ENCODE data around the gene SLF1.

SLF1 gene

DNA sequence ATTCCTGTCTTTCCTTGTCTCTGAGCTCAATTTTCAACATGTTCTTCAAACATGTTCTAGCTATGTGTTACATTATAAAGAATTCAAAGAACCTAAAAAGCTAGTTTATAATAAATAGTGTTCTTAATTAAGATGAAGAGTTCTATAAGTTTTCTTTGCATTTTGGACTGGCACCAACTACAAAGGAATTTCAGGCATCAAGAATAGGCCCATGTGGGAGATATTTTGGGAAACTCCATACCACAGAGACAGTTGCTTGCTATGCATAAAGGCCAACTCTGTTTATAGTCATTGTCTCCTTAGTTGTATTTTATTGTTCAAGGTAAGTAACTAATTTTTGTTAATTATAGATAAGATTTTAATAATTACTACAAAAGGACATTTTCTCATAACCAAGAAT is 4.5 kb downstream of the SLF1 start:
- Mint-ChIP-seq H3K4me3 (no peak overlapping the region), H3K4me1 (peaks cover 22% of the 10 kb centered on the region), H3K36me3 (ENCODE audit: low read depth) (no peaks in the 10 kb centered on the region), H3K27ac (no peak overlapping the region), H3K27me3 (ENCODE audit: low read depth, poor library complexity) (no peaks in the 10 kb centered on the region), H3K9me3 (no peaks in the 10 kb centered on the region)
- TF ChIP-seq, protein P1, sequence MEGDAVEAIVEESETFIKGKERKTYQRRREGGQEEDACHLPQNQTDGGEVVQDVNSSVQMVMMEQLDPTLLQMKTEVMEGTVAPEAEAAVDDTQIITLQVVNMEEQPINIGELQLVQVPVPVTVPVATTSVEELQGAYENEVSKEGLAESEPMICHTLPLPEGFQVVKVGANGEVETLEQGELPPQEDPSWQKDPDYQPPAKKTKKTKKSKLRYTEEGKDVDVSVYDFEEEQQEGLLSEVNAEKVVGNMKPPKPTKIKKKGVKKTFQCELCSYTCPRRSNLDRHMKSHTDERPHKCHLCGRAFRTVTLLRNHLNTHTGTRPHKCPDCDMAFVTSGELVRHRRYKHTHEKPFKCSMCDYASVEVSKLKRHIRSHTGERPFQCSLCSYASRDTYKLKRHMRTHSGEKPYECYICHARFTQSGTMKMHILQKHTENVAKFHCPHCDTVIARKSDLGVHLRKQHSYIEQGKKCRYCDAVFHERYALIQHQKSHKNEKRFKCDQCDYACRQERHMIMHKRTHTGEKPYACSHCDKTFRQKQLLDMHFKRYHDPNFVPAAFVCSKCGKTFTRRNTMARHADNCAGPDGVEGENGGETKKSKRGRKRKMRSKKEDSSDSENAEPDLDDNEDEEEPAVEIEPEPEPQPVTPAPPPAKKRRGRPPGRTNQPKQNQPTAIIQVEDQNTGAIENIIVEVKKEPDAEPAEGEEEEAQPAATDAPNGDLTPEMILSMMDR (IDR thresholded peaks at IDR 0.05): no peak
- DNase-seq: no peak

DNA sequence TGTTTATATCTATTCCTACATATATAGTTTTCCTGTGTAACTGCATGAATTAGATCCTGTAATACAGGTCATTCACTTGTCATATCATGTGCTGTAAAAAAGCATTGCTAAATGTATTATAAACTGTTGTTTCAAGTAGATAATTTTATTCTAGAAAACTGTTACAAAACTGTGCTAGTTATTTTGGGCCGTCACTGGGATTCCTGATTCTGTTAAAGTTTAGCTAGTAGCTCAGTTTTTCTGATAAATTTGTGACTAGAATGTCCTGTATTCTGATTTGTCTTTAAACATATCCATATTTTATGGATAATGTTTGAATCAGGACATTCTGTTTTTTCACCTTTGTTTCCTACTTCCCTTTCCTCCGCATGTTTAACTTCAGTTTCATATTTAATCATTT is 5.4 kb downstream of the SLF1 start:
- H3K36me3 Mint-ChIP-seq (ENCODE audit: low read depth): peaks cover 4% of the 10 kb centered on the region
- TF ChIP-seq, protein P1 (IDR thresholded peaks at IDR 0.05): no peak
- H3K27me3 Mint-ChIP-seq (ENCODE audit: low read depth, poor library complexity): no peaks in the 10 kb centered on the region
- H3K9me3 Mint-ChIP-seq: no peaks in the 10 kb centered on the region
- DNase-seq: no peak
- no peak overlapping the region for H3K4me3 Mint-ChIP-seq
- no peak overlapping the region for H3K27ac Mint-ChIP-seq
- peaks cover 22% of the 10 kb centered on the region for H3K4me1 Mint-ChIP-seq

- H3K27me3 Mint-ChIP-seq (ENCODE audit: low read depth, poor library complexity): no peaks in the 10 kb centered on the region
- TF ChIP-seq, protein P1 (IDR thresholded peaks at IDR 0.05): no peak
- no peak overlapping the region for H3K27ac Mint-ChIP-seq
- no peak for DNase-seq
- H3K4me3 Mint-ChIP-seq: no peak overlapping the region
- peaks cover 3% of the 10 kb centered on the region for H3K9me3 Mint-ChIP-seq
- peaks cover 36% of the 10 kb centered on the region for H3K36me3 Mint-ChIP-seq (ENCODE audit: low read depth)
- H3K4me1 Mint-ChIP-seq: no peaks in the 10 kb centered on the region
Observed at GRCh38 chr5:94627191-94627590, 8.7 kb downstream of the SLF1 start.

- H3K4me3 Mint-ChIP-seq: no peak overlapping the region
- DNase-seq: no peak
- no peak overlapping the region for H3K27ac Mint-ChIP-seq
- H3K9me3 Mint-ChIP-seq: peaks cover 31% of the 10 kb centered on the region
- TF ChIP-seq, protein P1 (IDR thresholded peaks at IDR 0.05): no peak
- H3K27me3 Mint-ChIP-seq (ENCODE audit: low read depth, poor library complexity): no peaks in the 10 kb centered on the region
- no peaks in the 10 kb centered on the region for H3K4me1 Mint-ChIP-seq
- H3K36me3 Mint-ChIP-seq (ENCODE audit: low read depth): peaks cover 84% of the 10 kb centered on the region
Observed at GRCh38 chr5:94632024-94632423, 13.6 kb downstream of the SLF1 start.

GRCh38 chr5:94640176-94640575 is 21.7 kb downstream of the SLF1 start:
- H3K36me3 Mint-ChIP-seq (ENCODE audit: low read depth): peaks cover 87% of the 10 kb centered on the region
- H3K4me1 Mint-ChIP-seq: no peaks in the 10 kb centered on the region
- H3K27ac Mint-ChIP-seq: no peak overlapping the region
- no peak for DNase-seq
- H3K27me3 Mint-ChIP-seq (ENCODE audit: low read depth, poor library complexity): no peaks in the 10 kb centered on the region
- TF ChIP-seq, protein P1 (IDR thresholded peaks at IDR 0.05): no peak
- no peak overlapping the region for H3K4me3 Mint-ChIP-seq
- peaks cover 67% of the 10 kb centered on the region for H3K9me3 Mint-ChIP-seq

- Mint-ChIP-seq H3K27ac (no peak overlapping the region), H3K36me3 (ENCODE audit: low read depth) (peaks cover 52% of the 10 kb centered on the region), H3K4me1 (no peaks in the 10 kb centered on the region), H3K27me3 (ENCODE audit: low read depth, poor library complexity) (no peaks in the 10 kb centered on the region), H3K4me3 (no peak overlapping the region), H3K9me3 (peaks cover 19% of the 10 kb centered on the region)
- no peak for DNase-seq
- TF ChIP-seq, protein P1 (IDR thresholded peaks at IDR 0.05): no peak
Observed at GRCh38 chr5:94645053-94645452, 26.6 kb downstream of the SLF1 start.
